ENCODE results near the gene HBP1. TPM values are rescaled to one million over a fixed set of nuclear protein-coding genes. Genes with fewer than 3 reads are reported as not detected.

Gene HBP1
- total and polyA plus RNA-seq, 2 of the 8 experiments (the other 6 are each of a cell fraction or from before 2014, with no cell fraction given), result 28.9 to 29.2 TPM

GRCh38 chr7:107171496-107171895 is 2.7 kb downstream of the HBP1 start:
- no peak overlapping the region; the same call in 1 of the 2 replicates for H2AK5ac ChIP-seq (ENCODE audit: low read depth, low read length)
- H3K14ac ChIP-seq (ENCODE audit: insufficient read length), result no peak overlapping the region
- no peak overlapping the region for H2BK15ac ChIP-seq (ENCODE audit: low read length)
- POLR2A ChIA-PET (ENCODE audit: partially characterized antibody), result interaction anchor here (0.6 to 0.8 kb wide), 2 partner anchors 12 to 558 kb away, joined by 3 to 4 read pairs; no protein-coding TSS in a partner anchor
- no peaks in the 10 kb centered on the region for H3K27me3 ChIP-seq (replicated peaks in 1 of 4; ENCODE audit: control insufficient read depth in 3 of 4, extremely low read depth in 1 of 4, insufficient read depth in 3 of 4, low read length in 3 of 4)
- peaks cover 6 to 63% of the 10 kb centered on the region in 2 experiments for H3K79me2 ChIP-seq (ENCODE audit: control insufficient read depth in 1 of 2, insufficient read depth in 2 of 2, low read length in 2 of 2)
- no peak overlapping the region for H3K27ac ChIP-seq (ENCODE audit: low read depth, low read length)
- CTCF ChIA-PET (ENCODE audit: partially characterized antibody), result interaction anchor here (1.0 kb wide), 1 partner anchor 24 kb away, joined by 3 read pairs; no protein-coding TSS in a partner anchor
- FAIRE-seq (no peak), DNase-seq (ENCODE audit: low read depth in 1 of 2, low spot score in 2 of 2) (no peak)
- no peak overlapping the region for H2BK20ac ChIP-seq (ENCODE audit: low read length)
- peaks cover 4% of the 10 kb centered on the region for H3K23me2 ChIP-seq (ENCODE audit: low read depth, low read length)
- no peak overlapping the region for H3K56ac ChIP-seq (replicated peaks; ENCODE audit: insufficient read length, low read depth, low read length)
- H2AFZ ChIP-seq (ENCODE audit: low read length), result no peak overlapping the region
- H3K4me2 ChIP-seq (ENCODE audit: insufficient read depth in 1 of 2, low read depth in 2 of 2, low read length in 2 of 2), result no peak overlapping the region; a peak in 1 of 4 replicates
- peaks cover 2 to 8% (median 6%) of the 10 kb centered on the region in 4 experiments; a peak in 4 of 7 replicates for H3K4me1 ChIP-seq (replicated peaks in 1 of 4; ENCODE audit: control insufficient read depth in 3 of 4, insufficient read depth in 4 of 4, low read length in 3 of 4)
- no peaks in the 10 kb centered on the region; a peak in 1 of 8 replicates for H3K36me3 ChIP-seq (ENCODE audit: control insufficient read depth in 2 of 4, insufficient read depth in 4 of 4, low read length in 3 of 4)
- H4K8ac ChIP-seq (ENCODE audit: extremely low read depth, insufficient read depth, low read length), result no peak overlapping the region; the same call in 1 of the 2 replicates
- no peak overlapping the region for H4K5ac ChIP-seq (ENCODE audit: insufficient read length, low read depth, low read length)
- no peaks in the 10 kb centered on the region for H3K79me1 ChIP-seq (ENCODE audit: low read depth, low read length)
- no peak overlapping the region for H2BK120ac ChIP-seq (replicated peaks; ENCODE audit: low read depth, low read length)
- H3K4me3 ChIP-seq (ENCODE audit: extremely low read depth in 1 of 4, insufficient read depth in 2 of 4, low read depth in 3 of 4, low read length in 4 of 4), result no peak overlapping the region
- no peak overlapping the region for H2BK12ac ChIP-seq (ENCODE audit: low read depth, low read length)
- H3K9ac ChIP-seq (replicated peaks in 1 of 4; ENCODE audit: extremely low read depth in 1 of 4, low read depth in 3 of 4, low read length in 3 of 4), result no peak overlapping the region
- 92% methylated on average over 11 of the region's 12 CpGs; no CpG with 5 or more reads in 1 of the 2 experiments for WGBS, 2 experiments (ENCODE audit: extremely low coverage in 1 of 2, insufficient coverage in 1 of 2, insufficient read length in 1 of 2, insufficient replicate concordance in 2 of 2, low coverage in 1 of 2, low lambda C conversion rate in 2 of 2, missing lambda C conversion rate in 1 of 2)
- no peaks in the 10 kb centered on the region for H3K9me3 ChIP-seq (ENCODE audit: insufficient read depth in 2 of 2, low read depth in 1 of 2, low read length in 1 of 2)
- no peak overlapping the region for H3K18ac ChIP-seq (ENCODE audit: extremely low read depth, low read length)
- H3K4ac ChIP-seq (replicated peaks; ENCODE audit: insufficient read length, low read depth, low read length), result no peak overlapping the region
- H2BK5ac ChIP-seq (ENCODE audit: low read depth, low read length), result no peak overlapping the region
- no peak overlapping the region for H4K91ac ChIP-seq (replicated peaks; ENCODE audit: insufficient read length, low read length)
- no peaks in the 10 kb centered on the region for H4K20me1 ChIP-seq (replicated peaks in 1 of 2; ENCODE audit: control insufficient read depth in 1 of 2, insufficient read depth in 2 of 2, low read length in 2 of 2)
- H3K23ac ChIP-seq (ENCODE audit: insufficient read length), result no peak overlapping the region
- no peak for TF ChIP-seq SRF (IDR thresholded peaks at IDR 0.05; ENCODE audit: low read depth, low read length)
- TF ChIP-seq POLR2AphosphoS5 (IDR thresholded peaks at IDR 0.05; ENCODE audit: low read depth, low read length), result 0 out of 2 replicates have a peak, but pooled peaks have one; percentile 21

Data from H1 (cell line).